AG09319 (cell line): ENCODE data around the gene NEUROG3.

Source experiments
- DNase-seq: peaks from one replicate; pipeline ENCODE4 v3.0.0-alpha.2; 2010; ENCODE audit warnings: low read depth; ENCODE audit errors: extremely low read depth
- CTCF ChIP-seq: IDR thresholded peaks from 2 replicates; pipeline ENCODE4 v1.5.1; 2011; ENCODE audit warnings: low read depth, mild to moderate bottlenecking, inconsistent platforms, low read length, moderate library complexity

The NEUROG3 gene, protein sequence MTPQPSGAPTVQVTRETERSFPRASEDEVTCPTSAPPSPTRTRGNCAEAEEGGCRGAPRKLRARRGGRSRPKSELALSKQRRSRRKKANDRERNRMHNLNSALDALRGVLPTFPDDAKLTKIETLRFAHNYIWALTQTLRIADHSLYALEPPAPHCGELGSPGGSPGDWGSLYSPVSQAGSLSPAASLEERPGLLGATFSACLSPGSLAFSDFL

DNA sequence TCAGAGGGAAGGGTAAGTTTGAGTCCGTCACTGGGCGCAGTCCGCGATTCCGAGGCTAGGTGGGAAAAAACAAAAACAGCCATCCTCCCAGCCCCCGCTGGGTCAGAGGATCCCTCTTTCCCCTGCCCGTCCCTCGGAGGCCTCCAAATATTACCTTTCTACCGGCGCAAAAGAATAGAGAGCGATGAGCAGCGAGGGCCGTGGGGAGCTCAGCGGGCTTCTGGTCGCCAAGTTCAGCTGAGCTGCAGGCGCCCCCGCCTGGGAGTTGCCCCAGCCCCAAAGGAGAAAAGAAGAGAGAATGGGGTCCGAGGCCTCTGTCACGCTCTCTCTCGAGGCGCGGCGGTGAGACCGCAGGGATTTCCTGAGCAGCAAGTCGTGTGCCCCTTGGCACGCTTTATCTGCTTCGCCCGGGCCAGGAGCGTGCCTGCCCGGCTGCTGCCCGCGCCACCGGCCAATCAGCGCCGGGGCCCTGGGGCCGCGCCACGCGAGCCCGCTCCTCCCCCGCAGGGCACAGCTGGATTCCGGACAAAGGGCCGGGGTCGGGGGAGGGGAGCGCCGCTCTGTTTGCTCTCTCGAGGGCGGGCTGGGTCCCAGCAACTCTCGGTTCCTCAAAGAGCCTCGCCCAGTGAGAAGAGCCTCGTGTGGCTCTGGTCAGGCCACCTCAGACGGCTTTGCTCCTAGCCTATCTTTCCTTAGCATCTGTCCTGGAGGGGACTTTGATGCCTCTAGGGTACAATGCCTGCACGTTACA lies at the start of gene NEUROG3:
Gene NEUROG3 (minus strand): TSS at position 367 of the 751 bp plus-strand sequence. CDS start 379 bp downstream, outside the sequence.
- no peak for DNase-seq

DNA sequence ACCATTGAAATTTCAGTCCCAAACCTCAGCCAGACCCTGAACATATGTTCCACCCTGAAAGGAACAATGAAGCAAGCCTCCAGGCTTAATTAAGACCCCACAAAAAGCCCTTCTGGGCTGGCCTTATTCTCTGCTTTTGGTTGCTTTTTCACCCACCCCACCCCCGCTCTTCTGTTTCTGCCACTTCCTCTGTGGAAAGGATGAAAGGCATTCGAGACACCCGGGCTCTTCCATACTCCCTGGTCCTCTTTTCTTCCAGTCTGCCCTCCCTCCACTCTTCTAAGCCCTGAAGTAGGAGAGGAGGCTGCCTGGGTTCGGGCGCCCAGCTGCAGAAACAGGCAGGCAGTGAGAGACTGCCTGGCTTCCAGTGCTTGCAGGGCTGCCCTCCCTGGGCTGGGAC lies 47.4 kb upstream of the NEUROG3 start:
- no peak for TF ChIP-seq CTCF
- DNase-seq: no peak

More for the DNA sequence above, at the start of gene NEUROG3:
- TF ChIP-seq CTCF: no peak

DNA sequence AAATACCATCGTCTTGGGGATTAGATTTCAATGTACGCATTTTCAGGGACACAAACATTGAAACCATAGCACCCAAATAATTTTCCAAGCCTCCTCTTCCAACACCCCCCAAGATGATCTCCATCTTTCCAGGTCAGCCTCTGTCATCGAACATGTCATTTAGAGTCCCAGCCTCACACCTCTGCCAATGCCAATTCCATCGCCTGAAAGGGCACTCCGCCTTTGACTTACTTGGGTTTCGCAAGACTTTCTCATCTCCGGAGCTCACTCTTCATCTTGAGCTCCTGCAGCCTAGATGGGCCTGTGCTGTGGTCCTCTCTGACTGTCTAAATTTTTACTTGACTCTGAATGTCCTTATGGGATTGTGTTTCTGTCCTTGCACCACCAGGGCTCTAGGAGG lies 46.4 kb upstream of the NEUROG3 start:
- DNase-seq: no peak
- no peak for TF ChIP-seq CTCF

DNA sequence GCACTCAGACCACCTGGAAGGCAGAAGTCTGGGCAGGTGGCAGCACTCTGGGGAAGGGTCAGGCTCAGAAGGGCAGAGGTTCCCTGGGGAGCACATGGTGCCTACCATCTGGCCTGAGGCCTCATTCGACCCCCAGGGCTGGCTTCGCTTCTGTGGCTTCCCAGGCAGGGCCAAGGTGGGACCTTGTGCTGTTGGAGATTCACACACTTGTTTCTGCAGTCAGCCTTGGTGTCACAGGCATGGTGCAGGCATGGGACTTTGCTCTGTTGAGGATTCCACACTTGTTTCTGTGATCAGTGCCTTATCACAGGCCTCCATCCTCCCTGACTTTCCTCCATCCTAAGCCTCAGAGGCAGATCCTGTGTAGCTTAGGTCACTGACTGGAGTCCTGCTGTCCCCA lies 45.5 kb upstream of the NEUROG3 start:
- TF ChIP-seq CTCF: no peak
- no peak for DNase-seq

GRCh38 chr10:69616358-69616757 lies 43.1 kb upstream of the NEUROG3 start:
- no peak for TF ChIP-seq CTCF
- no peak for DNase-seq

DNA sequence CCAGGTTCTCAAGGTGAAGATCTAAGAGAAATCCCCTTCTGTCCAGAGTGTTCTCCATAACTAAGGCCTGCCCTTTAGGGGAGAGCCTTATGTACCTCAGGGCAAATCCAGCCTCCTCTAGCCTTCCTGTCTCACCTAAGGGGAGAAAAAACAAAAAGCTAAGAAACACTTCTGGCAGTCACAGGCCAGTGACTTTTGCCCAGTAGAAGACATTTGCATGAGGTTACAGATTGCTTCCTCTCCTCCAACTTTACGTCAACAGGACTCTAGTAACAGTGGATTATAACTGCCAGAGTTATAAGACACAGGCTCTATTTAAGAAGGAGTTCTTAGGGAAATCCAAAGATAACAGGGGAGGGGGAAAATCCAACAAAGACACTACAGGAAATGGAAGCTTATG lies 40.9 kb upstream of the NEUROG3 start:
- no peak for DNase-seq
- TF ChIP-seq CTCF: no peak

DNA sequence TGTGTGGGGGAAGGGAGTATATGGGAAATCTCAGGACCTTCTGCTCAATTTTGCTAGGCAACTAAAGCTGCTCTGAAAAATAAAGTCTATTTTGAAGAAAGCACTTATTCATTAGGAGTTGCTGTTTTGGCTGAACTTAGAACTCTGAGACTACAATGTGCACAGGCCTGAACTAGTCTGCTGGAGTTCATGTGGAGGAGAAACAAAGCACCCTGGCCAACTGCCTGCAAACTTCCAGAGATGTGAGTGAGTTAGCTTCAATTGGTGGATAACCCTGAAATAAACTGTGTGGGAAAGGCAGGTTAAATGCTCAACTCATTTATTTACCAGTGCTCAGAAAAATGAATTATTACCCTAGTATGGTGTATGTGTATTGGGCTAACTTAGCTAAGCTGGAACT lies 39.5 kb upstream of the NEUROG3 start:
- no peak for DNase-seq
- no peak for TF ChIP-seq CTCF
